ENCODE results near the gene MACC1. TPM values are rescaled to one million over a fixed set of nuclear protein-coding genes. Genes with fewer than 3 reads are reported as not detected.

The MACC1 gene
- total and polyA plus RNA-seq, 2 donors (not counting 1 experiment from before 2014, with no cell fraction given) = 0.92 to 6.2 TPM

DNA sequence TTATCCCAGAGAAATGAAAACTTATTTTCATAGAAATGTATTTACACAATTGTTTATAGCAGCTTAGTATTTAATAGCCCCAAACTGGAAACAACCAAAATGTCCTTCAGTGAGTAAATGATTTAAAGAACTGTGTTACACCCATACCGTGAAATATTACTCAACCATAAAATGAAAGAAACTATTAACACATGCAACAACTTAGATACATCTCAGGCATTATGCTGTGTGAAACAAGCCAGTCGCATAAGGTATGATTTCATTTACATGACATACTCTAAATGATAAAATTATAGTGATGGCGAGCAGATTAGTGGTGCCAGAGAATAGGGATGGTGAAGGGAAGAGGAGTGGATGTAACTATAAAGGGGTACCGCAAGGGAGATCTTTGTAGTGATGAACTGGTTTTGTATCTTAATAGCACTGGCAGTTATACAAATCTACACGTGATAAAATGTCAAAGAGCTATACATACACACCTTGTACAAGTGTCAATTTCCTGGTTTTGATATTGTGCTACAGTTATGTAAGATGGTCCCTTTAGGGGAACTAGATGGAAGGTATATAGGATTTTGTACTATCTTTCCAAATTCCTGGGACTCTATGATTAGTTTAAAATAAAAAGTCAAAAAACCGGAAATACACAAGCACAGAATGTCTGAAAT is 40.5 kb downstream of the MACC1 start:
- TF ChIP-seq, protein P1, sequence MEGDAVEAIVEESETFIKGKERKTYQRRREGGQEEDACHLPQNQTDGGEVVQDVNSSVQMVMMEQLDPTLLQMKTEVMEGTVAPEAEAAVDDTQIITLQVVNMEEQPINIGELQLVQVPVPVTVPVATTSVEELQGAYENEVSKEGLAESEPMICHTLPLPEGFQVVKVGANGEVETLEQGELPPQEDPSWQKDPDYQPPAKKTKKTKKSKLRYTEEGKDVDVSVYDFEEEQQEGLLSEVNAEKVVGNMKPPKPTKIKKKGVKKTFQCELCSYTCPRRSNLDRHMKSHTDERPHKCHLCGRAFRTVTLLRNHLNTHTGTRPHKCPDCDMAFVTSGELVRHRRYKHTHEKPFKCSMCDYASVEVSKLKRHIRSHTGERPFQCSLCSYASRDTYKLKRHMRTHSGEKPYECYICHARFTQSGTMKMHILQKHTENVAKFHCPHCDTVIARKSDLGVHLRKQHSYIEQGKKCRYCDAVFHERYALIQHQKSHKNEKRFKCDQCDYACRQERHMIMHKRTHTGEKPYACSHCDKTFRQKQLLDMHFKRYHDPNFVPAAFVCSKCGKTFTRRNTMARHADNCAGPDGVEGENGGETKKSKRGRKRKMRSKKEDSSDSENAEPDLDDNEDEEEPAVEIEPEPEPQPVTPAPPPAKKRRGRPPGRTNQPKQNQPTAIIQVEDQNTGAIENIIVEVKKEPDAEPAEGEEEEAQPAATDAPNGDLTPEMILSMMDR (IDR thresholded peaks at IDR 0.05) = no peak
- no peak for TF ChIP-seq EZH2 (IDR thresholded peaks at IDR 0.05; ENCODE audit: borderline replicate concordance, insufficient read depth, low read depth, low read length, poor library complexity, severe bottlenecking)
- Mint-ChIP-seq H3K9me3 (ENCODE audit: insufficient read depth) (no peaks in the 10 kb centered on the region), H3K4me1 (no peaks in the 10 kb centered on the region), H3K4me3 (no peak overlapping the region), H3K27me3 (no peaks in the 10 kb centered on the region), H3K27ac (no peak overlapping the region)
- CTCF ChIA-PET = interaction anchor here (1.7 kb wide), 1 partner anchor 194 kb away, joined by 6 read pairs; no protein-coding TSS in a partner anchor
- H3K9me3 ChIP-seq (ENCODE audit: control extremely low read depth in 1 of 3, control insufficient read depth in 2 of 3, insufficient read depth in 1 of 3, low read length in 2 of 3) = no peaks in the 10 kb centered on the region
- DNase-seq (no peak), ATAC-seq (ENCODE audit: low read depth) (no peak)
- H3K79me2 ChIP-seq (ENCODE audit: control insufficient read depth, insufficient read depth, low read length) = peaks cover 3% of the 10 kb centered on the region
- intact Hi-C loops (cut with micrococcal nuclease) = loop anchor here (5.0 kb wide), 1 partner anchor 36 kb away; no protein-coding TSS in a partner anchor
- no peaks in the 10 kb centered on the region for H3K36me3 ChIP-seq (replicated peaks in 1 of 2; ENCODE audit: control extremely low read depth in 1 of 2, control insufficient read depth in 1 of 2, extremely low read depth in 1 of 2, insufficient read depth in 2 of 2, low read length in 1 of 2)
- WGBS (ENCODE audit: insufficient coverage) = no CpG with 5 or more reads among the region's 6 CpGs
- no peak overlapping the region for H3K4me2 ChIP-seq (replicated peaks; ENCODE audit: low read depth, low read length, poor library complexity, severe bottlenecking)
- H3K9ac ChIP-seq (ENCODE audit: low read length) = no peak overlapping the region
- POLR2A ChIA-PET = no interaction called here
- no peak overlapping the region for H2AFZ ChIP-seq (ENCODE audit: insufficient read depth, low read depth, low read length, poor library complexity, severe bottlenecking)
- no peak overlapping the region for H3K4me3 ChIP-seq (ENCODE audit: control extremely low read depth in 1 of 5, extremely low read depth in 1 of 5, insufficient read depth in 1 of 5, low read depth in 2 of 5, low read length in 4 of 5)
- H3K27me3 ChIP-seq (replicated peaks in 1 of 4; ENCODE audit: control extremely low read depth in 1 of 4, control insufficient read depth in 3 of 4, insufficient read depth in 4 of 4, low read length in 3 of 4) = no peaks in the 10 kb centered on the region
- no peaks in the 10 kb centered on the region for H4K20me1 ChIP-seq (ENCODE audit: control insufficient read depth, insufficient read depth, low read length, poor library complexity, severe bottlenecking)
- H3K27ac ChIP-seq (ENCODE audit: low read length in 2 of 2) = no peak overlapping the region
- peaks cover 0 to 3% of the 10 kb centered on the region in 2 donors for H3K4me1 ChIP-seq (ENCODE audit: control insufficient read depth in 2 of 2, insufficient read depth in 2 of 2, low read length in 2 of 2)

DNA sequence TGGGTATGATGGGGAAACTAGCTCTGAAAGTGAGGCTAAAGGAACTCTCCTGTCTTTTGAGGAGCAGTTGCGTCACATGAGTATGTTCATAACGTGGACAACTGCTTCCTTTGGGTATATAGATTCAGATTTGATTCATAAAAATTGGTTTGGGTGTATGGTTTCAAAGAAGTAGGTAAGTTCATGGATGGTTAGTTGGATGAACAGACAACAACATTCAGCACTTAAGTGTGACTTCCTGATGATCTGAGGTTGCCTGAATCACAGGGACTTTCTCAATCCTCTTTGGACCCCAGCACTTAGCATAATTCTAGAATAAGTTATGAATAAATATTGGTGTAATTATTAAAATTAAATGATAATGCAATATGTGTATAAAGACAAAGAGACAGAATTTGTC is 43.4 kb downstream of the MACC1 start:
- intact Hi-C loops (cut with micrococcal nuclease) = loop anchor here (2.0 kb wide), 1 partner anchor 191 kb away; no protein-coding TSS in a partner anchor
- no peak overlapping the region for H3K27ac Mint-ChIP-seq

More for the DNA sequence above, 43.4 kb downstream of the MACC1 start:
- H3K27ac ChIP-seq (ENCODE audit: low read length in 2 of 2) = no peak overlapping the region
- no peaks in the 10 kb centered on the region for H3K79me2 ChIP-seq (ENCODE audit: control insufficient read depth, insufficient read depth, low read length)
- H3K9ac ChIP-seq (ENCODE audit: low read length) = no peak overlapping the region
- H3K4me2 ChIP-seq (replicated peaks; ENCODE audit: low read depth, low read length, poor library complexity, severe bottlenecking) = no peak overlapping the region
- DNase-seq (no peak), ATAC-seq (ENCODE audit: low read depth) (no peak)
- ChIA-PET POLR2A (no interaction called here), CTCF (interaction anchor here (0.9 to 4.8 kb wide), 19 partner anchors 15 to 464 kb away, joined by 3 to 31 read pairs (median 5); partner anchors contain the start of gene MACC1)
- no peaks in the 10 kb centered on the region for H3K36me3 ChIP-seq (replicated peaks in 1 of 2; ENCODE audit: control extremely low read depth in 1 of 2, control insufficient read depth in 1 of 2, extremely low read depth in 1 of 2, insufficient read depth in 2 of 2, low read length in 1 of 2)
- TF ChIP-seq EZH2 (IDR thresholded peaks at IDR 0.05; ENCODE audit: borderline replicate concordance, insufficient read depth, low read depth, low read length, poor library complexity, severe bottlenecking) = no peak
- TF ChIP-seq, protein P1 (IDR thresholded peaks at IDR 0.05) = no peak
- H3K4me1 ChIP-seq (ENCODE audit: control insufficient read depth in 2 of 2, insufficient read depth in 2 of 2, low read length in 2 of 2) = peaks cover 0 to 3% of the 10 kb centered on the region in 2 donors
- H4K20me1 ChIP-seq (ENCODE audit: control insufficient read depth, insufficient read depth, low read length, poor library complexity, severe bottlenecking) = no peaks in the 10 kb centered on the region
- no peak overlapping the region for H2AFZ ChIP-seq (ENCODE audit: insufficient read depth, low read depth, low read length, poor library complexity, severe bottlenecking)
- H3K4me3 Mint-ChIP-seq = no peak overlapping the region
- H3K27me3 ChIP-seq (replicated peaks in 1 of 4; ENCODE audit: control extremely low read depth in 1 of 4, control insufficient read depth in 3 of 4, insufficient read depth in 4 of 4, low read length in 3 of 4) = no peaks in the 10 kb centered on the region
- no peak overlapping the region for H3K4me3 ChIP-seq (ENCODE audit: control extremely low read depth in 1 of 5, extremely low read depth in 1 of 5, insufficient read depth in 1 of 5, low read depth in 2 of 5, low read length in 4 of 5)
- no peaks in the 10 kb centered on the region for H3K9me3 ChIP-seq (ENCODE audit: control extremely low read depth in 1 of 3, control insufficient read depth in 2 of 3, insufficient read depth in 1 of 3, low read length in 2 of 3)
- H3K27me3 Mint-ChIP-seq = no peaks in the 10 kb centered on the region
- 88% methylated on average over 2 of the region's 2 CpGs for WGBS (ENCODE audit: insufficient coverage)
- H3K4me1 Mint-ChIP-seq = no peaks in the 10 kb centered on the region
- H3K9me3 Mint-ChIP-seq (ENCODE audit: insufficient read depth) = no peaks in the 10 kb centered on the region
